ENCODE data around the gene CIITA. TPM values are rescaled to one million over a fixed set of nuclear protein-coding genes. Genes with fewer than 3 reads are reported as not detected.
"Not testable (repeated sequence)": the region's sequence is repeated elsewhere in the genome, so short reads cannot be mapped to it uniquely, and the experiment has no call there.

CIITA gene
- total RNA-seq, 1 experiment from 2014 or later = 0.04 TPM

DNA sequence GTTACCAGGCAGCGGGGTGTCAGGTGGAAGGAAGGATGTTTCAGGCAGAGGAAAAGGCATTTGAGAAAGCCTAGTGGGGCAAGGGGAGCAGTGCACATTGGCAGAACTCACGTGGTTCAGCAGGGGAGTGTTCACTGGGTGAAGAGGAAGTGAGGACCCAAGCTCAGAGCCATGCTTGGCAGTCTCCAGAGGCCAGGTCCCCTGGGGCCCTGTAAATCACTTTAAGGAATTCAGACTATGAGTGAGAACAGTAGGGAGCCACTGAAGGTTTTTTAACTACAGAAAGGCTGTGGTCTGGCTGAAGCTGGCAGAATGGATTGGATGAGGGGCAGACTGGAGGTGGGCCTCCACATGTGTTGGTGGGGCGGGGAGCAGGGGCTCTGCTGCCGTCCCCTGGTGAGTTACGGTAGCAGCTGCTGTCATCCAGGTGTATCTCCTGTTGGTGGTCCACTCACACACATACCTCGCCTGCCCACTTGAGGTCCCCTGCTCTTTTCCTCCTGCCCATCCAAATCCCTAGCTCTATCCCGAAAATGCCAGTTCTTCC is 72.5 kb downstream of the CIITA start:
- DNase-seq = no peak
- H3K4me1 ChIP-seq = no peaks in the 10 kb centered on the region

DNA sequence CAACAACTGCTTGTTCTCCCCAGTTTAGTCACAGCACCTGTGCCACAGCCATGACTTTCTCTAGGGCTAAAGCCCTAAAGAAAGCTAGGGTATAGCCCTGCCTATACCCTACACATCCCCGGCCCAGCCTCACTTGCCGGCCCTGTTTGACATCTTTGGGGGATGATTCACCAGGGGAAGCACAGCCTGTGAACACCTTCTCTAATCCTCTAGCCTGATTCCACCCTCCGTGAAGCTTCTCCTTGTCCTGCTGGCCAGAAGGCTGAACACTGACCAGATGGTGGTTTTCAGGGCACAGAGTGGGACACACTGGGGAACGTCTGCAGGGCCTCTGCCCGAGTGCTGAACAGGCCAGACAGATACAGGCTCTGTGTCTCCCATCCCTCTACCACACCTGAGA is 73.4 kb downstream of the CIITA start:
- no peak for DNase-seq
- Histone ChIP-seq H3K4me3 (no peak overlapping the region), H3K4me1 (no peaks in the 10 kb centered on the region), H3K27ac (no peak overlapping the region), H3K27me3 (no peaks in the 10 kb centered on the region), H3K9me3 (replicated peaks) (no peaks in the 10 kb centered on the region), H3K36me3 (no peaks in the 10 kb centered on the region)

More for the DNA sequence above, 72.5 kb downstream of the CIITA start:
- no peak overlapping the region for H3K4me3 ChIP-seq
- H3K27me3 ChIP-seq = no peaks in the 10 kb centered on the region
- H3K9me3 ChIP-seq (replicated peaks) = no peaks in the 10 kb centered on the region
- H3K27ac ChIP-seq = no peak overlapping the region
- H3K36me3 ChIP-seq = no peaks in the 10 kb centered on the region

DNA sequence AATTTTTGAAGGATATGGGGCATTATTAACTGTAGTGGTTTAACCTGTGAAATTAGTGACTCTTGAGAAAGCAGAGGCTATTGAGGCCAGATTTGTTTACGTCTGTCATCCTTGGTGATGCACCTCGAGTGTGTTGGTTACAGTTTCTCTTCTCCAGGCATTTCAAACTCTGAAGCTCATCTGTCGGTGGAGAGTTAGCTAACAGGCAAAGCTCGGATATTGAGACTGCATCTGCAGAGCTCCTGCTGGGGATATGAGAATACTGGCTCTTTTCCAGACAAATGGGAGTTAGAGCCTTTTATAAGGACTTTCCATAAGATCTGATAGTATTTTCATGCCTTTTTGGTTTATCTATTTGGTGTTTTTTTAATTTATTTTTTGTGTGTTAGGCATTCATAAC is 74.0 kb downstream of the CIITA start:
- Histone ChIP-seq H3K27ac (no peak overlapping the region), H3K27me3 (no peaks in the 10 kb centered on the region), H3K4me1 (no peaks in the 10 kb centered on the region), H3K4me3 (no peak overlapping the region), H3K36me3 (no peaks in the 10 kb centered on the region), H3K9me3 (replicated peaks) (no peaks in the 10 kb centered on the region)
- DNase-seq = no peak

DNA sequence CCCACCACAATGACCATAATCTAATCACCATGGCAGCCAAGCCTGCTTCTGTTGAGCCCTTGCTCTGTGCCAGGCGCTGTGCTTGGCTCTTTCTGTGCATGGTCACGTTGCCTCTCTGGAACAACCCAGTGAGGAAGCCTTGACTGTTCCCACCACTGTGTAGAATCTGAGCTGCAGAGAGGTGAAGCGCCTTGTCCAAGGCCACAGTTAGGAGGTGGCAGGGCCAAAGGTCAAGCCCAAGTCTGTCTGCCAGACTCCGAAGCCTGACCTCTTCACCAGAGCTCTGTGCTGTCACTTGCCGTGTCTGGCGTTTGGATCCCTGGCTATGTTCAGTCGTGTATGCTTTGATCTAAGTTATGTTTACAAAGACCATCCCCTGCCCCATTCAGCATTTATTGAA is 77.9 kb downstream of the CIITA start:
- no peak overlapping the region for H3K27ac ChIP-seq

DNA sequence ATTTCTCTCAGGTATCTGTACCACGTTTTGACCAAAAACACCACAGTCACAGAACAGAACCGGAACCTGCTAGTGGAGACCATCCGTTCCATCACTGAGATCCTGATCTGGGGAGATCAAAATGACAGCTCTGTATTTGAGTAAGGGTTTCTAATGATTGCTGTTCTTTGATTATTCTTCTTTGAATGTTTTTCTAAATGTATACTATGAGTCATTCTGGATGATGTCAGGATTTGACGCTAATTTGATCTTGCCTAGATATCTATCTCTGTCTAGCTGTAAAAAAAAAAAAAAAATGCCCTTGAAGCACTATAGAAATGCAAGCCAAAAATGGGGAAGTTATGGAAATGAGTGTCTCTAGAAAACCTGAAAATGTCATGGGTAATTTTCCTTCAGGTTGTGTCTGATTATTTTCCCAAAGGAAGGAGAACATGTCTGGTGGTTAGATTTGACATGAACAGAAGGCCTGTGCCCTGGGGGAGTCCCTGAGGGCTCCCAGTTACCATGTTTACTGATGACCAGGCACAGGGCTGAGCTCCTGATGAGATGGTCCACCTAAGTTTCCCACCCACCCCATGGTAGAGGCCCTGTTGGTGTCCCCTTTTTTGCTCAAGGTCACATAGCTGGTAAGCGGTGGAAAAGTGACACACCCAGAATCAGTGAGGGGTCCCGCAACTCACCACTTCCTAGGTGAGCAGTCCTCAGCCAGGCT is 80.9 kb downstream of the CIITA start:
- peak overlapping the region; percentile 13; the same call in 1 of the 2 replicates for H3K27ac ChIP-seq
- H3K36me3 ChIP-seq = no peaks in the 10 kb centered on the region; the same call in 1 of the 2 replicates
- H3K9me3 ChIP-seq (replicated peaks) = no peaks in the 10 kb centered on the region
- DNase-seq = no peak
- no peaks in the 10 kb centered on the region for H3K27me3 ChIP-seq
- peaks cover 8% of the 10 kb centered on the region for H3K4me1 ChIP-seq
- H3K4me3 ChIP-seq = no peak overlapping the region

More for the DNA sequence above, 77.9 kb downstream of the CIITA start:
- H3K4me1 ChIP-seq = peaks cover 8% of the 10 kb centered on the region
- H3K27me3 ChIP-seq = no peaks in the 10 kb centered on the region
- no peak overlapping the region for H3K4me3 ChIP-seq
- no peak for DNase-seq
- no peaks in the 10 kb centered on the region for H3K36me3 ChIP-seq
- no peaks in the 10 kb centered on the region for H3K9me3 ChIP-seq (replicated peaks)

DNA sequence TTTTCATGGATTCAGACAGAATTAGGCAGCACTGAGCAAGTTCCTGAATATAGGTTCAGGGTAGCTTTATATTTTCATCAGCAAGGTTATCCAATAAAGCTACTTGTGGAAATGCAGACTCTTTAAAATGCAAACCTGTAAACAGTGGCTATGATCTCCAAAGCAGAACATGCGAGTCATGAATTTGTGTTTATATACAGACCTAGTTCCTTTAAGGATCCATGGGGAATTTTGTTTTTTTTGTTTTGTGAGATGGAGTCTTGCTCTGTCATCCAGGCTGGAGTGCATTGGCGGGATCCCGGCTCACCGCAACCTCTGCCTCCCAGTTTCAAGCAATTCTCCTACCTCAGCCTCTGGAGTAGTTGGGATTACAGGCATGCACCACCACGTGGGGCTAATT is 82.2 kb downstream of the CIITA start:
- Histone ChIP-seq H3K4me1 (peaks cover 9% of the 10 kb centered on the region), H3K27me3 (no peaks in the 10 kb centered on the region), H3K27ac (no peak overlapping the region), H3K4me3 (no peak overlapping the region), H3K36me3 (no peaks in the 10 kb centered on the region; the same call in 1 of the 2 replicates), H3K9me3 (replicated peaks) (no peaks in the 10 kb centered on the region)
- no peak for DNase-seq

DNA sequence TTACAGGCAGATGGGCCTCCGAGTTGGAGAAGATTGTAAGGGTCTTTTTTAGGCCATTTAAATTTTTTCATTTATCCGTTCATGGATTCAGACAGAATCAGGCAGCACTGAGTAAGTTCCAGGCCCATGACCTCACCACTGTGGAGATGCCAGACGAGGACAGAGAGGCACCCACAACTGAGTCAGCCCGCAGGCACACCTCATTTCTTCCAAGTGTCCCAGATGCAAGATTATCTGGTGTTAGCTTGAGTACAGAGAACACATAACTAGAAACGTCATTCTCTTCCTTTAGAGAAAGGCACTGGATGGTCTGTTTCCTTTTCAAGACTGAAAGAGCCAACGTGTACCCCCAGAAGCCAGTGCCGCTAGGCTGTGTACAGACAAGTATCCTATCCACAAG is 84.2 kb downstream of the CIITA start:
- H3K27ac ChIP-seq = no peak overlapping the region
- no peak overlapping the region for H3K4me3 ChIP-seq
- H3K36me3 ChIP-seq = no peaks in the 10 kb centered on the region; the same call in 1 of the 2 replicates
- peaks cover 18% of the 10 kb centered on the region for H3K4me1 ChIP-seq
- H3K9me3 ChIP-seq (replicated peaks) = no peaks in the 10 kb centered on the region
- H3K27me3 ChIP-seq = no peaks in the 10 kb centered on the region
- no peak for DNase-seq

DNA sequence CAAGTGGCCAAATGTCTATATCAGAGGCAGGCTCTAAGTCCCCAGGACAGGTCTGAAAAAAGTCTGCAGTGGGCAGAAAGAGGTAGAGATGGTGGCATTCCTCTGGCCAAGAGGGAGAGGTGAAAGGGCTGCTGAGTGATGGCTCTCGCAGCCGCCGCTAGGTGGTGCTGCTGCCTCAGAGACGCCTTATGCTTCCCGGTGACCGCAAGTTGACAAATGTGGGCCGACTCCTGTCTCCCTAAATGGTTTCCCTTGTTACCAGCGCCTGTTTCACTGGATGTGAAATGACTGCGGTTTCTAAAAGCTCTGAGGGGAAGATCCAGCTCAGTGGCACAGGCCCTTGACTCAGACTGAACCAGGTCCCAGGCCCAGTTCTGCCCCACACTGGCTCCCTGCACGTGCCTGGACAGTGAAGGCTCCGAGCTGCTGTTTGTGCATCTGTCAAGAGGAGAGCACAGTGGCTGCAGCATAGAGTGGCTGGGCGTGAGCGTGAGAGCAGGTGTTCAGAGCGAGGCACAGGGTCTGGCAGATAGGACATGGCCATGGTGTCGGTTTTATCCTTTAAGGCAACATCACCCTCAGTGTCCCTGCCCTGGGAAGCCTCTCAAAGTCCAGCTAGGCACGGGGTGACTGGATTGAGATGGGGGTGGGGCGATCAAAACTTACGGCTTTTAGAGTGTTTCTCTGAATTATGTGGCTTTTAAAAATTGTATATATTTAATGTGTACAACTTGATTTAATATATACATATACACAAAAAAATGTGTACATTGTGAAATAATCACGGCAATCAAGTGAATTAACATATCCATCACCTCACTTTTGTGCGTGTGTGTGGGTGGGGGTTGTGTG is 87.3 kb downstream of the CIITA start:
- H3K4me3 ChIP-seq = no peak overlapping the region
- H3K27ac ChIP-seq = no peak overlapping the region
- H3K36me3 ChIP-seq = no peaks in the 10 kb centered on the region; the same call in 1 of the 2 replicates
- peaks cover 10% of the 10 kb centered on the region for H3K4me1 ChIP-seq
- no peaks in the 10 kb centered on the region for H3K27me3 ChIP-seq
- H3K9me3 ChIP-seq (replicated peaks) = no peaks in the 10 kb centered on the region
- DNase-seq = peak; percentile 79 to 91

DNA sequence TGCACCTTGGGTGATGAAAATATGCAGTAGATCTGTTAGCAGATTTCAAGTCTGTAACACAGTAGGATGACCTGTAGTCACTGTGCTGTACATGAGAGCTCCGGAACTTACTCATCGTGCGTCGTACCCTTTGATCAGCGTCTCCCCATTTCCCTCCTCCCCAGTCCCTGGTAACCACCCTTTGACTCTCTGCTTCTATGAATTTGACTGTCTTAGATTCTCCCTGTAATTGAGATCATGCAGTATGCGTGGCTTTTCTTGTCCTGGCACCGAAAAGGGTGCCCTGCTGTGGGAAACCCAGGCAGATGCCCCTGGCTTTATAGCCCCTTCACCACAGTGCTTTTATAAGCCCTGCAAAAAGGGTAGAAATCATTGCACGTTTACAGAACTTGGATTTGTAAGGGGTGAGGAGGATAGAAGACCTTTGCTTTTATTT is 87.9 kb downstream of the CIITA start:
- H3K4me3 ChIP-seq = no peak overlapping the region
- H3K9me3 ChIP-seq (replicated peaks) = no peaks in the 10 kb centered on the region
- H3K4me1 ChIP-seq = peaks cover 10% of the 10 kb centered on the region
- no peaks in the 10 kb centered on the region; the same call in 1 of the 2 replicates for H3K36me3 ChIP-seq
- H3K27me3 ChIP-seq = no peaks in the 10 kb centered on the region
- no peak for DNase-seq
- H3K27ac ChIP-seq = no peak overlapping the region

DNA sequence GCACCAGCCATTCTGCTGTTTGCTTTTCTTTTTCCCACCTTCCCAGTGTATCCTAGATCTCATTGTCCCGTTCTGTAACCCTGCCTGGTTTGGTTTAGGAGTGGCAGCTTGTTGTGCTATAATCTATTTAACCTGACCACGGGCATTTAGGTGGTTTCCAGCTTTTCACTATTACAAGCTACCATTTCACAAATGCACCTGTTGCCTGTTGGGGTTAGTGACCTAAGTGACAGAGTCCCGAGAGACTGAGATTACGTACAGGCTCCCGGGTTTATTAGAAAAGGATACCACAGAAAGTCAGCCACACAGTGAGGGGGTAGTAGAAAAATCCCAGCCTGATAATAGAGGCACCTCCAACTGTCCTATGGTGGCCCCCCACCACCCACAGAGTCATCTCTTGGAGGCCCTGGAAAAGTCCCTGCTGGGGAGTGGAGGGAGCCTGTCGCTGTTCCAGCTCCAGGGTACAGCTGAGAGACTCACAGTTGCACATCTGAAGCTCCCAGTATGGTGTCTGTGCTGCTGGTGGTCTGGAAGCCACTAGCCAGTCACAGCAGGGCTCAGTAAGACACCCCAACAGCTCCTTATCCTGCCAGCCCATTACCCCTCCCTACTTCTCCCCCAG is 88.5 kb downstream of the CIITA start:
- peaks cover 10% of the 10 kb centered on the region for H3K4me1 ChIP-seq
- no peaks in the 10 kb centered on the region for H3K9me3 ChIP-seq (replicated peaks)
- DNase-seq = no peak
- H3K4me3 ChIP-seq = no peak overlapping the region
- H3K27ac ChIP-seq = no peak overlapping the region
- no peaks in the 10 kb centered on the region; the same call in 1 of the 2 replicates for H3K36me3 ChIP-seq
- H3K27me3 ChIP-seq = no peaks in the 10 kb centered on the region

DNA sequence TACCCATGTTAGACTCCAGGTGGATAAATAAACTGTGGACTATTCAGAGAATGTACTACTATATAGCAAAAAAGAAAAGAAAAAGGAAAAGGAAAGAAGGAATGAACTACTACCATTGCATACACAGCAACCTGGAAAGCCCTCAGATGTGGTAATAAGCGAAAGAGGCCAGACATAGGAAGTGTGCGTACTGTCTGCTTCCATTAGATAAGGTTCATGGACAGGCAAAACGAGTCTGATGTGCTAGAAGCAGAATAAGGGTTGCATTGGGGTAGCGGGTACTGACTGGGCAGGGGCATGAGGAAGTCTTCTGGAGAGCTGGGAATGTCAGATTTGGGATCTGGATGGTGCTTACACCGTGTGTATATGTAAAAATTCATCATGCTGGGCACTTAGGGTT is 89.1 kb downstream of the CIITA start:
- H3K4me1 ChIP-seq = peaks cover 10% of the 10 kb centered on the region

DNA sequence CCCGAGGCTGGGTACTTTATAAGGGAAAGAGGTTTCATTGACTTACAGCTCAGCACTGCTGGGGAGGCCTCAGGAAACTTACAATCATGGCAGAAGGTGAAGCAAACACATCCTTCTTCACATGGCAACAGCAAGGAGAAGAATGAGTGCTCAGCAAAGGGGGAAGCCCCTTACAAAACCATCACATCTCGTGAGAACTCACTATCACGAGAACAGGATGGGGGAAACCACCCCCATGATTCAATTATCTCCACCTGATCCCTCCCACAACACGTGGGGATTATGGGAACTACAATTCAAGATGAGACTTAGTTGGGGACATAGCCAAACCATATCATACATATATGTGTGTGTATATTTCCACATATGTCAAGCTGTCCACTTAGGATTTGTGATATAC is 89.6 kb downstream of the CIITA start:
- H3K36me3 ChIP-seq; H3K4me3 ChIP-seq; H3K4me1 ChIP-seq; H3K9me3 ChIP-seq (replicated peaks); H3K27me3 ChIP-seq; DNase-seq; H3K27ac ChIP-seq: not testable (repeated sequence)

More for the DNA sequence above, 89.1 kb downstream of the CIITA start:
- Histone ChIP-seq H3K9me3 (replicated peaks) (no peaks in the 10 kb centered on the region), H3K27me3 (no peaks in the 10 kb centered on the region), H3K4me3 (no peak overlapping the region), H3K27ac (no peak overlapping the region), H3K36me3 (no peaks in the 10 kb centered on the region; the same call in 1 of the 2 replicates)
- DNase-seq = no peak

DNA sequence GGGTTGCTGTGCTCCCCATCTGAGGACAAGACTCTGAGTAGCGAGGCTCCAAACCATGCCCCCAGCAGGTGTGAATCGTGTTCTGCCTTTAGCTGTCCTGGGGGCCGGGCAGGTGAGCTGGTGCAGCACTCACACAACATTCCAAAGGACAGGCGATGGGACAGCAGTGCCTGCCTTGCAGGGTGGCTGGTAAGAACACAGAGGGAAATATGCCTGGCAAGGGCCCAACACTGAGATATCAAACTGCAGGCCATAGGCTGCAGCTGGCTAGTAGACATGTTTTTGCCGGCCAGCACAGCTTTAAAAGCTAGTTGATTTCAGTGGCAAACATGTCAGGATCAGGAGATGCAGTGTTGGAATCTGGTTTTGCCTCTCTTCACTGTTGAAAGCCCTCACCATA is 91.0 kb downstream of the CIITA start:
- Histone ChIP-seq H3K4me1 (peaks cover 13% of the 10 kb centered on the region), H3K4me3 (no peak overlapping the region), H3K36me3 (no peaks in the 10 kb centered on the region; the same call in 1 of the 2 replicates), H3K27me3 (no peaks in the 10 kb centered on the region), H3K27ac (no peak overlapping the region), H3K9me3 (replicated peaks) (no peaks in the 10 kb centered on the region)
- DNase-seq = no peak

DNA sequence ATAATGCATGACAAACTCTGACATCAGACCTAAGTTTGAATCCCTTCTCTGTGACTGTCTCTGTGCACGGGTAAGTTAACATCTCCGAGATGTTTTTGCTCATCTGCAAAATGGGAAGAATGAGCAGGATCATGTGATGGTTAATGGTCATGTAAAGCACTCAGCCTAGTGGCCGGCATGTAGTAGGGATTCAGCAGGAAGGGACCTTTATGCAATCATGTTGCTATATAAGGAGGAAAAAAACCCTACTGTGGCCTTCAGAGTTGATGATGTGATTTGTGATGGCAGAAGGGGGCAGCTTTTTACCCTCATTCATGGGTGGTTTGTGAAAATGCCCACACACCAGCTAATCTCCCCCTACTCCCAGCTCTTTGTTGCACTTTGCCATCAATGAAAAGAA is 91.5 kb downstream of the CIITA start:
- Histone ChIP-seq H3K36me3 (no peaks in the 10 kb centered on the region), H3K9me3 (replicated peaks) (no peaks in the 10 kb centered on the region), H3K4me3 (no peak overlapping the region), H3K4me1 (peaks cover 13% of the 10 kb centered on the region), H3K27me3 (no peaks in the 10 kb centered on the region), H3K27ac (no peak overlapping the region)
- DNase-seq = no peak

DNA sequence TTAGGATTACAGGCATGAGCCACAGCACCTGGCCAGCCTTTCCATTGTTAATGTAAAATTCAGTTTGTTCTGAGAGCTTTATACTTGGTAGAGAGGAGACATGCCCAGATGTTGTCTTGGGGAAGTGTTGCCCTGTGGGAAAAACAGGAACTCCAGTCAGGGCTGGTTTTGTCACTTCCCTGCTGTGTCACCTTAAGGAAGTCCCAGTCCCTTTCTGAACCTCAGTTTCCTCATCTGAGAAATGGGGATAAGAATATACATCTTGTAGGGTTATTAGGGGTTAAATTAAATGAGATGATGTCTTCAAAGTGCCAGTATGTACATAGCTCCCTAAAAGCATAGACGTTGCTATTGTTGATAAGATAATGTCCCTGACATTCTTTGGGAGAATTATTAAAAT is 92.6 kb downstream of the CIITA start:
- H3K9me3 ChIP-seq (replicated peaks) = no peaks in the 10 kb centered on the region
- DNase-seq = no peak
- H3K4me3 ChIP-seq = no peak overlapping the region
- no peaks in the 10 kb centered on the region for H3K36me3 ChIP-seq
- H3K27me3 ChIP-seq = no peaks in the 10 kb centered on the region
- no peak overlapping the region for H3K27ac ChIP-seq
- H3K4me1 ChIP-seq = peaks cover 7% of the 10 kb centered on the region
